ENCODE data around the gene TMEM100. TPM values are rescaled to one million over a fixed set of nuclear protein-coding genes. Genes with fewer than 3 reads are reported as not detected.

Gene TMEM100
- total and polyA plus RNA-seq, 2 experiments from 2014 or later, result 0.10 to 0.73 TPM

- TF ChIP-seq CTCF (conservative IDR thresholded peaks at IDR 0.05; ENCODE audit: low read depth in 2 of 2) (no peak), POLR2AphosphoS5 (IDR thresholded peaks at IDR 0.05; ENCODE audit: low read depth) (no peak), CREB1 (CRISPR knock-in tag; IDR thresholded peaks at IDR 0.05; ENCODE audit: low read depth) (no peak), REST (IDR thresholded peaks at IDR 0.05; ENCODE audit: unreplicated experiment) (no peak), EZH2 (IDR thresholded peaks at IDR 0.05; ENCODE audit: low read depth, unreplicated experiment) (no peak), ETS1 (IDR thresholded peaks at IDR 0.05) (no peak), STAT1 (IDR thresholded peaks at IDR 0.05; ENCODE audit: unreplicated experiment) (no peak), ZNF331 (CRISPR knock-in tag; IDR thresholded peaks at IDR 0.05; ENCODE audit: low read depth) (no peak), ZNF462 (CRISPR knock-in tag; IDR thresholded peaks at IDR 0.05) (no peak), NANOG (IDR thresholded peaks at IDR 0.05; ENCODE audit: borderline replicate concordance) (no peak), JUNB (IDR thresholded peaks at IDR 0.05; ENCODE audit: unreplicated experiment) (no peak), EZH2phosphoT487 (IDR thresholded peaks at IDR 0.05; ENCODE audit: unreplicated experiment) (no peak), ZNF114 (CRISPR knock-in tag; IDR thresholded peaks at IDR 0.05) (no peak)
- no peak overlapping the region for H3K4me2 ChIP-seq
- H3K79me2 ChIP-seq (replicated peaks; ENCODE audit: insufficient read depth), result 0 out of 2 replicates have a peak, but pooled peaks cover 4% of the 10 kb centered on the region
- no peak overlapping the region for H2AFZ ChIP-seq
- ATAC-seq, result no peak
- no peak for DNase-seq (ENCODE audit: low spot score)
- peaks cover 3% of the 10 kb centered on the region; the same call in 1 of the 3 replicates for H3K4me1 Mint-ChIP-seq
- H3K27me3 ChIP-seq (ENCODE audit: insufficient read depth), result no peaks in the 10 kb centered on the region
- no peaks in the 10 kb centered on the region for H3K36me3 ChIP-seq (ENCODE audit: insufficient read depth)
- no peak overlapping the region for H3K4me3 Mint-ChIP-seq
- no peaks in the 10 kb centered on the region for H4K20me1 ChIP-seq (replicated peaks; ENCODE audit: insufficient read depth)
- peaks cover 2% of the 10 kb centered on the region; the same call in 1 of the 3 replicates for H3K36me3 Mint-ChIP-seq (ENCODE audit: low read depth)
- H3K9me3 Mint-ChIP-seq, result no peaks in the 10 kb centered on the region
- H3F3A ChIP-seq (replicated peaks; ENCODE audit: low read depth), result no peaks in the 10 kb centered on the region
- no peaks in the 10 kb centered on the region for H3K9me2 ChIP-seq (ENCODE audit: insufficient read depth)
- no peak overlapping the region for H3K4me3 ChIP-seq
- no peaks in the 10 kb centered on the region for H3K4me1 ChIP-seq (ENCODE audit: insufficient read depth)
- H3K27ac ChIP-seq (ENCODE audit: low read depth), result no peak overlapping the region
- H3K27ac Mint-ChIP-seq, result no peak overlapping the region
- no peaks in the 10 kb centered on the region for H3K27me3 Mint-ChIP-seq (ENCODE audit: insufficient read depth, low read depth, poor library complexity)
Measured at GRCh38 chr17:55765472-55765871, 42.8 kb upstream of the TMEM100 start.
